ENCODE data around the gene YWHAE. TPM values are rescaled to one million over a fixed set of nuclear protein-coding genes. Genes with fewer than 3 reads are reported as not detected.

Gene YWHAE
- total and polyA plus RNA-seq, 9 donors, result 258 to 826 (median 761) TPM

DNA sequence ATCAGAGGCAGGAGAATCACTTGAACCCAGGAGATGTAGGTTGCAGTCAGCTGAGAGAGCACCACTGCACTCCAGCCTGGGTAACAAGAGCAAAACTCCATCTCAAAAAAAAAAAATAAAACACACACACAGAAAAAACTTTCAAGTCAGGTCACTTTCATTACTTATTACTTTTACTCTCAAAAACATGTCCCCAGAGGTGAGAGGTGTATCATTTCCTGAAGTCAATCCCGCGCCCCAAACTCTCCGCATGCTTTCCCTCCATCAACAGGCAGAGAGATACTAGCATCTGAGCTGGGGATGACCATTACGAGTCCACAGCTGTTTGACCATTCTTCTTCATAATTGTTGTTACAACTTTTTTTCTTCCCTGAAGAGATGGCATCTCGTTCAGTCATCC, 48.7 kb downstream of the YWHAE start:
- Histone ChIP-seq H3K27ac (ENCODE audit: low read length) (no peak overlapping the region), H3K4me3 (ENCODE audit: low read length) (no peak overlapping the region), H3K36me3 (ENCODE audit: control insufficient read depth, insufficient read depth, low read length) (peaks cover 53% of the 10 kb centered on the region), H3K4me1 (ENCODE audit: control insufficient read depth, insufficient read depth, low read length) (peaks cover 2% of the 10 kb centered on the region), H3K9me3 (replicated peaks; ENCODE audit: control insufficient read depth, low read depth, low read length) (no peaks in the 10 kb centered on the region), H3K27me3 (ENCODE audit: control insufficient read depth, insufficient read depth, low read length) (no peaks in the 10 kb centered on the region)
- no peak for DNase-seq
- 81% methylated on average over 5 of the region's 5 CpGs for WGBS (ENCODE audit: insufficient coverage)

GRCh38 chr17:1347589-1348323, 52.3 kb downstream of the YWHAE start:
- Histone ChIP-seq H3K27me3 (ENCODE audit: control insufficient read depth, insufficient read depth, low read length) (no peaks in the 10 kb centered on the region), H3K4me3 (ENCODE audit: low read length) (no peak overlapping the region), H3K9me3 (replicated peaks; ENCODE audit: control insufficient read depth, low read depth, low read length) (no peaks in the 10 kb centered on the region), H3K36me3 (ENCODE audit: control insufficient read depth, insufficient read depth, low read length) (peaks cover 53% of the 10 kb centered on the region), H3K4me1 (ENCODE audit: control insufficient read depth, insufficient read depth, low read length) (peaks cover 2% of the 10 kb centered on the region), H3K27ac (ENCODE audit: low read length) (peak overlapping the region; percentile 62)
- 56% methylated on average over 5 of the region's 11 CpGs for WGBS (ENCODE audit: insufficient coverage)
- DNase-seq, result peak; percentile 34

DNA sequence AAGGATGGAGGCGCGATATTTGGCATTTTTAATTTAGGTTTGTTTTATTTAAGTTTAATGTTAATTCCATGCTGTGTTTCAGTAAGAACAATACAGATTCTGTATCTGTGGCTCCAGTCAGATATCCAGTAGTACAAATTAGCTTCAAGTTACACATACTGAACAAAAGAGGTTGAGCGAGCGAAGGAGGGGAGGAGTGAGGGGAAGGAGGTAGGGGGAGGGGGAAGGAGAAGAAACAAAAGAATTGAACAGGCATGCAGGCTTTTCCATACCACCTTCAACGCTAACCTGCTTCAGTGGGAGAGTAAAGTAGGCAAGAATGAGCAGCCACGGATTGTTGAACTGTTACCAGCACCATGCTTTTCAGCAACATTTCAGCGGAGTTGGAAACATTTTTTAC, 55.5 kb downstream of the YWHAE start:
- 84% methylated on average over 3 of the region's 7 CpGs for WGBS (ENCODE audit: insufficient coverage)
- Histone ChIP-seq H3K9me3 (replicated peaks; ENCODE audit: control insufficient read depth, low read depth, low read length) (no peaks in the 10 kb centered on the region), H3K27me3 (ENCODE audit: control insufficient read depth, insufficient read depth, low read length) (no peaks in the 10 kb centered on the region), H3K4me1 (ENCODE audit: control insufficient read depth, insufficient read depth, low read length) (peaks cover 2% of the 10 kb centered on the region), H3K27ac (ENCODE audit: low read length) (no peak overlapping the region), H3K36me3 (ENCODE audit: control insufficient read depth, insufficient read depth, low read length) (peaks cover 30% of the 10 kb centered on the region), H3K4me3 (ENCODE audit: low read length) (no peak overlapping the region)
- DNase-seq, result no peak

DNA sequence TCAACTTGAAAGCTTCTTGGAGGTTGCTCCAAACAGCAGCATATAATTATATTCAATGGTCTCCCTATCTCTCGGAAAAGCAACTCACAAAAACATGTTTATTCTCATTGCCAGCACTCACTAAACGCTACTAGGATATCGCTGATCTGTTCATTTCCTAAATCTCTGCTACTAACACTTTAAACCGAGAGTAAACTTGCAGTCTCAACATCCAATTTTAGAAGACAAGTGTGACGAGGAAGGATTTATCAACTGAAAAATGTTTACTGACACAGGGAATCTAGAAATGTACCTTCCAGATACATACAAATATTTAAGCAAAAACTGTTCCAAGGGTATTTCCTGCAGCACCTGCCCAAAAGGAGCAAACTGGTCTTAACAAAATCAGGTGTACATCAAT, 56.5 kb downstream of the YWHAE start:
- no peak for DNase-seq
- no peaks in the 10 kb centered on the region for H3K9me3 ChIP-seq (replicated peaks; ENCODE audit: control insufficient read depth, low read depth, low read length)
- H3K27ac ChIP-seq (ENCODE audit: low read length), result no peak overlapping the region
- H3K36me3 ChIP-seq (ENCODE audit: control insufficient read depth, insufficient read depth, low read length), result peaks cover 29% of the 10 kb centered on the region
- H3K4me1 ChIP-seq (ENCODE audit: control insufficient read depth, insufficient read depth, low read length), result peaks cover 2% of the 10 kb centered on the region
- WGBS (ENCODE audit: insufficient coverage), result 100% methylated on average over 1 of the region's 5 CpGs
- H3K27me3 ChIP-seq (ENCODE audit: control insufficient read depth, insufficient read depth, low read length), result no peaks in the 10 kb centered on the region
- H3K4me3 ChIP-seq (ENCODE audit: low read length), result no peak overlapping the region

- H3K9me3 ChIP-seq (replicated peaks; ENCODE audit: control insufficient read depth, low read depth, low read length), result no peaks in the 10 kb centered on the region
- 91% methylated on average over 8 of the region's 11 CpGs for WGBS (ENCODE audit: insufficient coverage)
- H3K27me3 ChIP-seq (ENCODE audit: control insufficient read depth, insufficient read depth, low read length), result no peaks in the 10 kb centered on the region
- peaks cover 17% of the 10 kb centered on the region for H3K36me3 ChIP-seq (ENCODE audit: control insufficient read depth, insufficient read depth, low read length)
- no peaks in the 10 kb centered on the region for H3K4me1 ChIP-seq (ENCODE audit: control insufficient read depth, insufficient read depth, low read length)
- DNase-seq, result no peak
- H3K27ac ChIP-seq (ENCODE audit: low read length), result no peak overlapping the region
- H3K4me3 ChIP-seq (ENCODE audit: low read length), result no peak overlapping the region
These were observed 59.7 kb downstream of the YWHAE start for GRCh38 chr17:1340371-1340770.

GRCh38 chr17:1331708-1332107, 68.3 kb downstream of the YWHAE start:
- DNase-seq, result no peak
- Histone ChIP-seq H3K27ac (ENCODE audit: low read length) (no peak overlapping the region), H3K9me3 (replicated peaks; ENCODE audit: control insufficient read depth, low read depth, low read length) (no peaks in the 10 kb centered on the region), H3K4me1 (ENCODE audit: control insufficient read depth, insufficient read depth, low read length) (no peaks in the 10 kb centered on the region), H3K36me3 (ENCODE audit: control insufficient read depth, insufficient read depth, low read length) (no peaks in the 10 kb centered on the region), H3K27me3 (ENCODE audit: control insufficient read depth, insufficient read depth, low read length) (no peaks in the 10 kb centered on the region), H3K4me3 (ENCODE audit: low read length) (no peak overlapping the region)
- 79% methylated on average over 3 of the region's 8 CpGs for WGBS (ENCODE audit: insufficient coverage)

DNA sequence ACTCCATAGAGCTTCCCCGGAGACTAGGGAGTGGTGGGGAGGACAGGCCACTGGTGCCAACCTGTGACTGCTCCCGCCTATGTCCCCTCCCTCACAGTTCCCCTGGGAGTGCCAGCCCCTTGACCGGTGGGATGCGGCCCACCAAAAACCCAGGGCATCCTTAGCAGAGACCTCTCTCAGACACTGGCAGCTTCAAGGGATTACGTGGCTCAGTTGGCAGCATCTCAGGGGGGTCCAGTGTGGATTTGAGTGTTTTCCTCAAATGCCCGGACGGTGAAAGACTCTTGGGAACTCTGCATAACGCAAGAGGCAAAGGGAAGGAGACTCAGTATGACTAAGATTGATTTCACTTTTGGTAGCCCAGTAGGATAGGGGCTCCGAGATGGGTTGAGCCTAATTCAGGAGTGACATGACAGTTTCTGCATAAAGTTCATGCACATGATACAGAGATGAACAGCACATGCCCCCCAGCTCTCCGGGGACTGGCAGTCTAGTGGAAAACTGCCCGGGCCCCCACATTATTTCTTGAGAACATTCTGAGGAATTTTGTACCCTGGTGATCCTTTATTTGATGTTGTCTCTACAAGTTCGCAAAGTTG, 70.2 kb downstream of the YWHAE start:
- Histone ChIP-seq H3K4me1 (ENCODE audit: control insufficient read depth, insufficient read depth, low read length) (no peaks in the 10 kb centered on the region), H3K4me3 (ENCODE audit: low read length) (no peak overlapping the region), H3K9me3 (replicated peaks; ENCODE audit: control insufficient read depth, low read depth, low read length) (no peaks in the 10 kb centered on the region), H3K27me3 (ENCODE audit: control insufficient read depth, insufficient read depth, low read length) (no peaks in the 10 kb centered on the region), H3K36me3 (ENCODE audit: control insufficient read depth, insufficient read depth, low read length) (no peaks in the 10 kb centered on the region), H3K27ac (ENCODE audit: low read length) (no peak overlapping the region)
- 84% methylated on average over 6 of the region's 12 CpGs for WGBS (ENCODE audit: insufficient coverage)
- DNase-seq, result no peak

DNA sequence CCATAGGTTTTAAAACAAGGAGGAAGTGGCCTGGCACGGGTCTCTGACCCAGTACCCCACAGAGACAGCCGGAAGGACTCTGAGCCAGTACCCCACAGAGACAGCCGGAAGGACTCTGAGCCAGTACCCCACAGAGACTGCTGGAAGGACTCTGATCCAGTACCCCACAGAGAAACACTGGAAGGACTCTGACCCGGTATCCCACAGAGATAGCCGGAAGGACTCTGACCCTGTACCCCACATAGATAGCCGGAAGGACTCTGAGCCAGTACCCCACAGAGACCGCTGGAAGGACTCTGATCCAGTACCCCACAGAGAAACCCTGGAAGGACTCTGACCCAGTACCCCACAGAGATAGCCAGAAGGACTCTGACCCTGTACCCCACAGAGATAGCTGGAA, 71.6 kb downstream of the YWHAE start:
- Histone ChIP-seq H3K36me3 (ENCODE audit: control insufficient read depth, insufficient read depth, low read length) (no peaks in the 10 kb centered on the region), H3K4me1 (ENCODE audit: control insufficient read depth, insufficient read depth, low read length) (no peaks in the 10 kb centered on the region), H3K9me3 (replicated peaks; ENCODE audit: control insufficient read depth, low read depth, low read length) (no peaks in the 10 kb centered on the region), H3K27ac (ENCODE audit: low read length) (no peak overlapping the region), H3K27me3 (ENCODE audit: control insufficient read depth, insufficient read depth, low read length) (no peaks in the 10 kb centered on the region), H3K4me3 (ENCODE audit: low read length) (no peak overlapping the region)
- DNase-seq, result no peak
- WGBS (ENCODE audit: insufficient coverage), result 55% methylated on average over 4 of the region's 7 CpGs

DNA sequence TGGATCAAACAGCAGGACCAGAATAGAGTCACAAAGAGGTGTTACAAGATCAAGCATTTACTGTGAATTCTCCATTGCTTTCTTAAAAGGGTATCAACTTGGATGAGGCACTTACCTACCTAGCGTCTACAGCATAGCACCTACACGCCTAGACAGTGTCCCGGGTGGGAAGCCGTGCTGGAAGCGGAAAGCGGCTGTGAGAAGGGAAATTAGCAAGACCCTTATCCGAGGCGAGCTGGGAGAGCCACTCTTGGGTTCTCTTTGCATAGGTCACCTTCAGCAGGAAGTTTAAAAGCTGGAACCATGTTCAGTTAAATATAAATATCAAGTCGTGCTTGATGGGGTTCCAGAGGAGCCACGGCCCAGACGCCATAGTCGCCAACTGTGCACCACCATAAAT, 74.3 kb downstream of the YWHAE start:
- DNase-seq, result no peak
- Histone ChIP-seq H3K27me3 (ENCODE audit: control insufficient read depth, insufficient read depth, low read length) (no peaks in the 10 kb centered on the region), H3K27ac (ENCODE audit: low read length) (no peak overlapping the region), H3K36me3 (ENCODE audit: control insufficient read depth, insufficient read depth, low read length) (no peaks in the 10 kb centered on the region), H3K4me1 (ENCODE audit: control insufficient read depth, insufficient read depth, low read length) (no peaks in the 10 kb centered on the region), H3K9me3 (replicated peaks; ENCODE audit: control insufficient read depth, low read depth, low read length) (no peaks in the 10 kb centered on the region), H3K4me3 (ENCODE audit: low read length) (no peak overlapping the region)
- 85% methylated on average over 3 of the region's 12 CpGs for WGBS (ENCODE audit: insufficient coverage)

- no peaks in the 10 kb centered on the region for H3K36me3 ChIP-seq (ENCODE audit: control insufficient read depth, insufficient read depth, low read length)
- DNase-seq, result no peak
- WGBS (ENCODE audit: insufficient coverage), result 89% methylated on average over 22 of the region's 27 CpGs
- H3K4me3 ChIP-seq (ENCODE audit: low read length), result no peak overlapping the region
- H3K4me1 ChIP-seq (ENCODE audit: control insufficient read depth, insufficient read depth, low read length), result no peaks in the 10 kb centered on the region
- no peaks in the 10 kb centered on the region for H3K9me3 ChIP-seq (replicated peaks; ENCODE audit: control insufficient read depth, low read depth, low read length)
- no peaks in the 10 kb centered on the region for H3K27me3 ChIP-seq (ENCODE audit: control insufficient read depth, insufficient read depth, low read length)
- no peak overlapping the region for H3K27ac ChIP-seq (ENCODE audit: low read length)
These were observed 75.7 kb downstream of the YWHAE start for GRCh38 chr17:1324201-1324771.

Measured in muscle of leg (tissue), 11 donors.